K562 (cell line): ENCODE data around the gene CATSPER1. TPM values are rescaled to one million over a fixed set of nuclear protein-coding genes. Genes with fewer than 3 reads are reported as not detected.

Experiments used
- CEBPZ ChIP-seq: fragments of 150-350 bp; IDR thresholded peaks from 2 replicates; pipeline ENCODE4 v1.6.1; 2014; ENCODE audit warnings: low read depth, mild to moderate bottlenecking, low read length, borderline replicate concordance
- GMEB1 ChIP-seq: fragments of 250-450 bp; sonication (Bioruptor Pico); IDR thresholded peaks from 2 replicates; pipeline ENCODE4 v1.4.0; 2020; ENCODE audit warnings: mild to moderate bottlenecking
- HNRNPL ChIP-seq: fragments of 200-400 bp; formaldehyde crosslinking; IDR thresholded peaks from 2 replicates; pipeline ENCODE4 v1.6.1; 2017; ENCODE audit warnings: low read depth, mild to moderate bottlenecking, low read length
- PTBP1 ChIP-seq: fragments of 200-400 bp; formaldehyde crosslinking; IDR thresholded peaks from 2 replicates; pipeline ENCODE4 v1.6.1; 2017; ENCODE audit warnings: low read depth, low read length
- ZNF277 ChIP-seq: fragments of 250-450 bp; sonication (Bioruptor Pico); IDR thresholded peaks from 2 replicates; pipeline ENCODE4 v1.8.0; 2022; ENCODE audit warnings: inconsistent platforms, mild to moderate bottlenecking, moderate library complexity, borderline replicate concordance
- ZNF354B ChIP-seq: fragments of 250-450 bp; sonication (Bioruptor Pico); IDR thresholded peaks from 2 replicates; pipeline ENCODE4 v1.4.0; 2020
- ZNF408 ChIP-seq: fragments of 250-450 bp; sonication (Bioruptor Pico); IDR thresholded peaks from 2 replicates; pipeline ENCODE4 v1.4.0; 2020; ENCODE audit warnings: low read depth, mild to moderate bottlenecking, moderate library complexity
- polyA plus RNA-seq, 8 experiments: library from polyadenylated mRNA; depleted of rRNA in 4 of 8; stranded (reverse) in 5 of 8; unstranded in 3 of 8; fragments of >200 nt; fragmentation: Nextera tagmentation in 2 of 8; fragmentation: Illumina TruSeq in 1 of 8; extraction: Ambion mirVana in 2 of 8; extraction: Trizol in 1 of 8; gene quantifications; 2 replicates each; pipeline versions ENCODE4 v1.2.1 to v1.2.3, GENCODE V29; 2011 to 2014; ENCODE audit warnings: inconsistent platforms in 1 of 8, missing spikeins in 1 of 8
- total RNA-seq, 7 experiments: library from RNA; depleted of rRNA in 6 of 7; stranded (reverse); fragments of >200 nt in 6 of 7; fragmentation: Illumina TruSeq in 2 of 7; extraction: Trizol in 2 of 7; gene quantifications; 2 replicates each; pipeline versions ENCODE4 v1.2.1 to v1.2.3, GENCODE V29; 2011 to 2021; ENCODE audit warnings: low replicate concordance in 1 of 7
- TF ChIP-seq, protein P1 (sequence below): fragments of 250-450 bp; sonication (Bioruptor Pico); IDR thresholded peaks from 2 replicates; pipeline ENCODE4 v1.5.0; 2021
- TF ChIP-seq, protein P2 (sequence below): IDR thresholded peaks from 3 replicates; pipeline ENCODE4 v1.6.1; 2011; ENCODE audit warnings: borderline replicate concordance, mild to moderate bottlenecking, moderate library complexity; ENCODE audit not compliant: insufficient read length; ENCODE audit errors: extremely low read depth
- TF ChIP-seq, protein P3 (sequence below): fragments of 250-450 bp; sonication (Bioruptor Pico); IDR thresholded peaks from 2 replicates; pipeline ENCODE4 v1.4.0; 2020
- TF ChIP-seq, protein P4 (sequence below): sonication (generic); formaldehyde crosslinking; IDR thresholded peaks from 2 replicates; pipeline ENCODE4 v1.4.0; 2020; ENCODE audit warnings: mild to moderate bottlenecking, missing genetic modification reagents

CATSPER1 gene
- total and polyA plus RNA-seq, 9 of the 15 experiments (the other 6 are each of a cell fraction or from before 2014, with no cell fraction given): 0.21 to 3.3 (median 0.76) TPM

GRCh38 chr11:66001942-66002647 is 24.2 kb downstream of the CATSPER1 start, which contains the start of the genes BANF1 and EIF1AD (continued):
- TF ChIP-seq, protein P1, sequence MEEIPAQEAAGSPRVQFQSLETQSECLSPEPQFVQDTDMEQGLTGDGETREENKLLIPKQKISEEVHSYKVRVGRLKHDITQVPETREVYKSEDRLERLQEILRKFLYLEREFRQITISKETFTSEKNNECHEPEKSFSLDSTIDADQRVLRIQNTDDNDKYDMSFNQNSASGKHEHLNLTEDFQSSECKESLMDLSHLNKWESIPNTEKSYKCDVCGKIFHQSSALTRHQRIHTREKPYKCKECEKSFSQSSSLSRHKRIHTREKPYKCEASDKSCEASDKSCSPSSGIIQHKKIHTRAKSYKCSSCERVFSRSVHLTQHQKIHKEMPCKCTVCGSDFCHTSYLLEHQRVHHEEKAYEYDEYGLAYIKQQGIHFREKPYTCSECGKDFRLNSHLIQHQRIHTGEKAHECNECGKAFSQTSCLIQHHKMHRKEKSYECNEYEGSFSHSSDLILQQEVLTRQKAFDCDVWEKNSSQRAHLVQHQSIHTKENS: no peak
- TF ChIP-seq, protein P2, sequence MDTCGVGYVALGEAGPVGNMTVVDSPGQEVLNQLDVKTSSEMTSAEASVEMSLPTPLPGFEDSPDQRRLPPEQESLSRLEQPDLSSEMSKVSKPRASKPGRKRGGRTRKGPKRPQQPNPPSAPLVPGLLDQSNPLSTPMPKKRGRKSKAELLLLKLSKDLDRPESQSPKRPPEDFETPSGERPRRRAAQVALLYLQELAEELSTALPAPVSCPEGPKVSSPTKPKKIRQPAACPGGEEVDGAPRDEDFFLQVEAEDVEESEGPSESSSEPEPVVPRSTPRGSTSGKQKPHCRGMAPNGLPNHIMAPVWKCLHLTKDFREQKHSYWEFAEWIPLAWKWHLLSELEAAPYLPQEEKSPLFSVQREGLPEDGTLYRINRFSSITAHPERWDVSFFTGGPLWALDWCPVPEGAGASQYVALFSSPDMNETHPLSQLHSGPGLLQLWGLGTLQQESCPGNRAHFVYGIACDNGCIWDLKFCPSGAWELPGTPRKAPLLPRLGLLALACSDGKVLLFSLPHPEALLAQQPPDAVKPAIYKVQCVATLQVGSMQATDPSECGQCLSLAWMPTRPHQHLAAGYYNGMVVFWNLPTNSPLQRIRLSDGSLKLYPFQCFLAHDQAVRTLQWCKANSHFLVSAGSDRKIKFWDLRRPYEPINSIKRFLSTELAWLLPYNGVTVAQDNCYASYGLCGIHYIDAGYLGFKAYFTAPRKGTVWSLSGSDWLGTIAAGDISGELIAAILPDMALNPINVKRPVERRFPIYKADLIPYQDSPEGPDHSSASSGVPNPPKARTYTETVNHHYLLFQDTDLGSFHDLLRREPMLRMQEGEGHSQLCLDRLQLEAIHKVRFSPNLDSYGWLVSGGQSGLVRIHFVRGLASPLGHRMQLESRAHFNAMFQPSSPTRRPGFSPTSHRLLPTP: no peak
- no peak for TF ChIP-seq HNRNPL
- peak; percentile 78 for TF ChIP-seq GMEB1 (CRISPR knock-in tag)
- no peak for TF ChIP-seq ZNF354B (CRISPR knock-in tag)
- TF ChIP-seq ZNF408 (CRISPR knock-in tag): no peak
- no peak for TF ChIP-seq CEBPZ
- TF ChIP-seq PTBP1: no peak
- no peak for TF ChIP-seq ZNF277
- TF ChIP-seq, protein P3, sequence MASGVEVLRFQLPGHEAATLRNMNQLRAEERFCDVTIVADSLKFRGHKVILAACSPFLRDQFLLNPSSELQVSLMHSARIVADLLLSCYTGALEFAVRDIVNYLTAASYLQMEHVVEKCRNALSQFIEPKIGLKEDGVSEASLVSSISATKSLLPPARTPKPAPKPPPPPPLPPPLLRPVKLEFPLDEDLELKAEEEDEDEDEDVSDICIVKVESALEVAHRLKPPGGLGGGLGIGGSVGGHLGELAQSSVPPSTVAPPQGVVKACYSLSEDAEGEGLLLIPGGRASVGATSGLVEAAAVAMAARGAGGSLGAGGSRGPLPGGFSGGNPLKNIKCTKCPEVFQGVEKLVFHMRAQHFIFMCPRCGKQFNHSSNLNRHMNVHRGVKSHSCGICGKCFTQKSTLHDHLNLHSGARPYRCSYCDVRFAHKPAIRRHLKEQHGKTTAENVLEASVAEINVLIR (CRISPR knock-in tag): peak; percentile 52
- TF ChIP-seq, protein P4, sequence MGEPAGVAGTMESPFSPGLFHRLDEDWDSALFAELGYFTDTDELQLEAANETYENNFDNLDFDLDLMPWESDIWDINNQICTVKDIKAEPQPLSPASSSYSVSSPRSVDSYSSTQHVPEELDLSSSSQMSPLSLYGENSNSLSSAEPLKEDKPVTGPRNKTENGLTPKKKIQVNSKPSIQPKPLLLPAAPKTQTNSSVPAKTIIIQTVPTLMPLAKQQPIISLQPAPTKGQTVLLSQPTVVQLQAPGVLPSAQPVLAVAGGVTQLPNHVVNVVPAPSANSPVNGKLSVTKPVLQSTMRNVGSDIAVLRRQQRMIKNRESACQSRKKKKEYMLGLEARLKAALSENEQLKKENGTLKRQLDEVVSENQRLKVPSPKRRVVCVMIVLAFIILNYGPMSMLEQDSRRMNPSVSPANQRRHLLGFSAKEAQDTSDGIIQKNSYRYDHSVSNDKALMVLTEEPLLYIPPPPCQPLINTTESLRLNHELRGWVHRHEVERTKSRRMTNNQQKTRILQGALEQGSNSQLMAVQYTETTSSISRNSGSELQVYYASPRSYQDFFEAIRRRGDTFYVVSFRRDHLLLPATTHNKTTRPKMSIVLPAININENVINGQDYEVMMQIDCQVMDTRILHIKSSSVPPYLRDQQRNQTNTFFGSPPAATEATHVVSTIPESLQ (CRISPR knock-in tag): peak; percentile 85; the same call in 1 of the 2 replicates
